Keratinocyte (primary cell): ENCODE measurements around the gene CYP26C1. TPM values are rescaled to one million over a fixed set of nuclear protein-coding genes. Genes with fewer than 3 reads are reported as not detected.

ENCODE experiments used
- DNase-seq: peaks from one replicate; pipeline ENCODE4 v3.0.0-alpha.2; 2011; ENCODE audit warnings: low read depth, missing footprints, low spot score
- FAIRE-seq: peaks from 2 replicates; lab custom pipeline; 2011; peaks lifted over from hg19 to GRCh38; lab: Jason Lieb, UNC
- H2AFZ ChIP-seq: 2 replicates; pipeline ENCODE4 v1.6.0; 2012; ENCODE audit warnings: low read length, control low read depth, inconsistent platforms; ENCODE audit not compliant: control insufficient read depth
- H3K27ac ChIP-seq: 2 replicates; pipeline ENCODE4 v1.5.1; 2011; ENCODE audit warnings: low read length; ENCODE audit not compliant: control insufficient read depth, insufficient read depth
- H3K27me3 ChIP-seq: 3 replicates; pipeline ENCODE4 v1.6.0; 2011; ENCODE audit warnings: low read length; ENCODE audit not compliant: control insufficient read depth, insufficient read depth; ENCODE audit errors: extremely low read depth
- H3K36me3 ChIP-seq, 2 experiments: 2 replicates in 1 of 2; 3 replicates in 1 of 2; pipeline ENCODE4 v1.5.1; 2011; ENCODE audit warnings: low read length in 2 of 2, mild to moderate bottlenecking in 1 of 2; ENCODE audit not compliant: control insufficient read depth in 2 of 2, insufficient read depth in 2 of 2; ENCODE audit errors: extremely low read depth in 1 of 2
- H3K4me1 ChIP-seq: 3 replicates; pipeline ENCODE4 v1.5.1; 2011; ENCODE audit warnings: low read length; ENCODE audit not compliant: control insufficient read depth, insufficient read depth; ENCODE audit errors: extremely low read depth
- H3K4me2 ChIP-seq: 3 replicates; pipeline ENCODE4 v1.6.0; 2011; ENCODE audit warnings: low read depth, low read length; ENCODE audit not compliant: control insufficient read depth, insufficient read depth; ENCODE audit errors: extremely low read depth
- H3K4me3 ChIP-seq, 3 experiments: fragments of 200-600 bp in 1 of 3; sonication (generic) in 1 of 3; 2 replicates in 2 of 3; 3 replicates in 1 of 3; pipeline ENCODE4 v1.5.1; 2011 to 2016; ENCODE audit warnings: low read length in 3 of 3, mild to moderate bottlenecking in 3 of 3, control low read depth in 2 of 3, inconsistent platforms in 1 of 3, low read depth in 1 of 3, mixed read lengths in 1 of 3, mixed run types in 1 of 3, moderate library complexity in 1 of 3; ENCODE audit not compliant: control insufficient read depth in 2 of 3, insufficient read depth in 2 of 3; ENCODE audit errors: extremely low read depth in 1 of 3
- H3K79me2 ChIP-seq: 2 replicates; pipeline ENCODE4 v1.6.0; 2012; ENCODE audit warnings: low read length; ENCODE audit not compliant: control insufficient read depth, insufficient read depth
- H3K9ac ChIP-seq: 3 replicates; pipeline ENCODE4 v1.6.0; 2011; ENCODE audit warnings: low read length; ENCODE audit not compliant: control insufficient read depth, insufficient read depth; ENCODE audit errors: extremely low read depth
- H3K9me1 ChIP-seq: 3 replicates; pipeline ENCODE4 v1.6.0; 2011; ENCODE audit warnings: low read length; ENCODE audit not compliant: control insufficient read depth, insufficient read depth; ENCODE audit errors: extremely low read depth
- H3K9me3 ChIP-seq: 2 replicates; pipeline ENCODE4 v1.5.1; 2012; ENCODE audit warnings: low read depth, low read length; ENCODE audit not compliant: control insufficient read depth
- H4K20me1 ChIP-seq: 3 replicates; pipeline ENCODE4 v1.6.0; 2011; ENCODE audit warnings: low read length; ENCODE audit not compliant: control insufficient read depth, insufficient read depth; ENCODE audit errors: extremely low read depth
- CTCF ChIP-seq, 3 experiments: IDR thresholded peaks in 1 of 3; conservative IDR thresholded peaks in 1 of 3; optimal IDR thresholded peaks in 1 of 3; 2 replicates in 2 of 3; 3 replicates in 1 of 3; pipeline versions ENCODE3 to v1.5.1; 2011; ENCODE audit warnings: low read length in 3 of 3, mild to moderate bottlenecking in 3 of 3, moderate library complexity in 2 of 3, control low read depth in 1 of 3, inconsistent platforms in 1 of 3; ENCODE audit not compliant: insufficient read depth in 2 of 3; ENCODE audit errors: extremely low read depth in 1 of 3
- EZH2 ChIP-seq: IDR thresholded peaks from one replicate; pipeline ENCODE4 v1.6.1; 2012; ENCODE audit warnings: inconsistent platforms, mild to moderate bottlenecking, low read length, moderate library complexity
- dilution Hi-C: fragments of 300-500 bp; cut with MboI; formaldehyde crosslinking; loops from one replicate; pipeline ENCODE4 v1.7.0; 2020; ENCODE audit warnings: low sequenced_read_pairs; ENCODE audit not compliant: extremely low pct_ligation_motif_present
- polyA minus RNA-seq, 3 experiments: library from RNA; depleted of rRNA, polyadenylated mRNA; stranded (reverse); fragments of >200 nt; gene quantifications; 1 replicate in 1 of 3; 2 replicates in 1 of 3; 3 replicates in 1 of 3; pipeline ENCODE4 v1.2.3, GENCODE V29; 2011
- polyA plus RNA-seq, 5 experiments: library from polyadenylated mRNA; depleted of rRNA in 3 of 5; stranded (reverse) in 3 of 5; stranded (forward) in 1 of 5; unstranded in 1 of 5; fragments of >200 nt; gene quantifications; 1 replicate in 1 of 5; 2 replicates in 3 of 5; 3 replicates in 1 of 5; pipeline versions ENCODE4 v1.2.1 to v1.2.3, GENCODE V29; 2011 to 2012; ENCODE audit warnings: missing spikeins in 2 of 5, low read depth in 1 of 5, low replicate concordance in 1 of 5

CYP26C1 gene
- polyA plus RNA-seq, result not detected in 3 replicates
- polyA plus RNA-seq (2011; ENCODE audit: low read depth), result not detected
- polyA plus RNA-seq (2011; cell fraction: cytosol; rRNA removed), result not detected in 2 replicates
- polyA plus RNA-seq (2011; cell fraction: nucleus; rRNA removed), result not detected in 2 replicates
- not detected in 2 replicates for polyA plus RNA-seq (2012; ENCODE audit: low replicate concordance)
- not detected in 3 replicates for polyA minus RNA-seq
- not detected for polyA minus RNA-seq (2011; cell fraction: cytosol; rRNA and poly(A)+ RNA removed)
- 0.16 TPM in 1 of 2 replicates, not detected in the other for polyA minus RNA-seq (2011; cell fraction: nucleus; rRNA and poly(A)+ RNA removed)

GRCh38 chr10:93059975-93060886 lies at the start of gene CYP26C1:
TSS of gene CYP26C1 (plus strand) at chr10:93060798. CDS start at chr10:93061264, 466 bp downstream.
- H3K27ac ChIP-seq, result no peak within 1 kb of the TSS
- peaks cover 6% of the 10 kb centered on the region for H3K4me1 ChIP-seq
- FAIRE-seq (no peak), DNase-seq (no peak)
- no peak for TF ChIP-seq EZH2
- no peak for TF ChIP-seq CTCF (optimal IDR thresholded peaks at IDR 0.05 in 1 of 3, IDR thresholded peaks at IDR 0.05 in 1 of 3, conservative IDR thresholded peaks at IDR 0.05 in 1 of 3; ENCODE audit: extremely low read depth in 1 of 3, insufficient read depth in 2 of 3, low read length in 3 of 3)
- no peaks in the 10 kb centered on the region for H3K9me3 ChIP-seq
- H3K79me2 ChIP-seq, result no peaks in the 10 kb centered on the region
- H3K9ac ChIP-seq, result no peak within 1 kb of the TSS
- no peak within 1 kb of the TSS for H2AFZ ChIP-seq
- no peaks in the 10 kb centered on the region for H3K36me3 ChIP-seq
- H3K27me3 ChIP-seq, result peaks cover 63% of the 10 kb centered on the region
- dilution Hi-C loops, result no loop called here
- no peaks in the 10 kb centered on the region for H4K20me1 ChIP-seq
- H3K4me2 ChIP-seq, result no peak within 1 kb of the TSS
- H3K4me3 ChIP-seq, result no peak within 1 kb of the TSS
- H3K9me1 ChIP-seq, result no peaks in the 10 kb centered on the region

- no peak overlapping the region for H2AFZ ChIP-seq
- no peak overlapping the region for H3K4me2 ChIP-seq
- H3K9ac ChIP-seq, result no peak overlapping the region
- dilution Hi-C loops, result no loop called here
- H3K27me3 ChIP-seq, result no peaks in the 10 kb centered on the region
- H3K36me3 ChIP-seq, result no peaks in the 10 kb centered on the region
- FAIRE-seq (no peak), DNase-seq (no peak)
- no peaks in the 10 kb centered on the region for H3K4me1 ChIP-seq
- no peak overlapping the region for H3K27ac ChIP-seq
- no peak overlapping the region for H3K4me3 ChIP-seq
- no peaks in the 10 kb centered on the region for H3K79me2 ChIP-seq
- H3K9me3 ChIP-seq, result no peaks in the 10 kb centered on the region
- no peak for TF ChIP-seq EZH2
- no peak for TF ChIP-seq CTCF (optimal IDR thresholded peaks at IDR 0.05 in 1 of 3, IDR thresholded peaks at IDR 0.05 in 1 of 3, conservative IDR thresholded peaks at IDR 0.05 in 1 of 3; ENCODE audit: extremely low read depth in 1 of 3, insufficient read depth in 2 of 3, low read length in 3 of 3)
- H3K9me1 ChIP-seq, result no peaks in the 10 kb centered on the region
- H4K20me1 ChIP-seq, result no peaks in the 10 kb centered on the region
These were observed 44.9 kb upstream of the CYP26C1 start for GRCh38 chr10:93015722-93016121.
